Limb (tissue), 2 donors: Measurements from ENCODE around the gene PLEKHA8.
"Not testable (repeated sequence)": the region's sequence is repeated elsewhere in the genome, so short reads cannot be mapped to it uniquely, and the experiment has no call there.

Experiments used
- DNase-seq, 2 donors: peaks; one replicate each; pipeline ENCODE4 v3.0.0-alpha.2; 2016; ENCODE audit errors: extremely low spot score in 2 of 2

PLEKHA8 gene

GRCh38 chr7:30062587-30062986, 34.4 kb downstream of the PLEKHA8 start:
- DNase-seq, result peak in 1 of 2 donors; percentile 73

- no peak for DNase-seq
These were observed 37.5 kb downstream of the PLEKHA8 start for GRCh38 chr7:30065746-30066145.

- DNase-seq, result no peak
These were observed 38.5 kb downstream of the PLEKHA8 start for GRCh38 chr7:30066687-30067086.

- DNase-seq, result no peak
These were observed 39.9 kb downstream of the PLEKHA8 start for GRCh38 chr7:30068117-30068516.

GRCh38 chr7:30069096-30069867, 41.1 kb downstream of the PLEKHA8 start:
- no peak for DNase-seq

- no peak for DNase-seq
These were observed 41.8 kb downstream of the PLEKHA8 start for GRCh38 chr7:30070052-30070451.

GRCh38 chr7:30072735-30073134, 44.5 kb downstream of the PLEKHA8 start:
- no peak for DNase-seq

- DNase-seq, result peak in 1 of 2 donors; percentile 11
These were observed 46.3 kb downstream of the PLEKHA8 start for GRCh38 chr7:30074422-30075030.

- DNase-seq, result no peak
These were observed 48.2 kb downstream of the PLEKHA8 start for GRCh38 chr7:30076411-30076810.

- no peak for DNase-seq
These were observed 50.1 kb downstream of the PLEKHA8 start for GRCh38 chr7:30078280-30078679.

- no peak for DNase-seq
These were observed 51.7 kb downstream of the PLEKHA8 start for GRCh38 chr7:30079880-30080279.

- DNase-seq, result no peak
These were observed 52.6 kb downstream of the PLEKHA8 start for GRCh38 chr7:30080818-30081217.

- DNase-seq, result no peak
These were observed 54.5 kb downstream of the PLEKHA8 start for GRCh38 chr7:30082686-30083085.

- DNase-seq, result no peak
These were observed 55.1 kb downstream of the PLEKHA8 start for GRCh38 chr7:30083334-30083733.

GRCh38 chr7:30084212-30084611, 56.0 kb downstream of the PLEKHA8 start:
- DNase-seq, result no peak

GRCh38 chr7:30086529-30086928, 58.3 kb downstream of the PLEKHA8 start:
- no peak for DNase-seq

- DNase-seq, result no peak
These were observed 59.2 kb downstream of the PLEKHA8 start for GRCh38 chr7:30087371-30087770.

GRCh38 chr7:30088362-30088761, 60.1 kb downstream of the PLEKHA8 start:
- DNase-seq, result no peak

- no peak for DNase-seq
These were observed 61.9 kb downstream of the PLEKHA8 start for GRCh38 chr7:30090111-30090510.

- no peak for DNase-seq
These were observed 63.3 kb downstream of the PLEKHA8 start for GRCh38 chr7:30091491-30091912.

- no peak for DNase-seq
These were observed 63.8 kb downstream of the PLEKHA8 start for GRCh38 chr7:30091987-30092386.

- no peak for DNase-seq
These were observed 65.3 kb downstream of the PLEKHA8 start for GRCh38 chr7:30093420-30093952.

GRCh38 chr7:30098599-30098998, 70.4 kb downstream of the PLEKHA8 start:
- not testable (repeated sequence) for DNase-seq
